HepG2 (cell line): ENCODE measurements around the gene ST7L. TPM values are rescaled to one million over a fixed set of nuclear protein-coding genes. Genes with fewer than 3 reads are reported as not detected.
A peak's percentile ranks its signal among the peaks of the same experiment; 100 is the strongest.

Experiments
- ATAC-seq: fragments of 200-7000 bp; cut with Tn5 transposase; 3 replicates; pipeline ENCODE4 v1.9.1; 2020; ENCODE audit warnings: mild to moderate bottlenecking, moderate library complexity
- BruUV-seq: library from RNA; stranded (reverse); fragments of 400-500 nt; replicated peaks from 2 replicates; lab custom pipeline; 2021; lab: Mats Ljungman, UMichigan
- CTCF ChIA-PET: fragments of 300-600 bp; formaldehyde crosslinking; extraction: SDS; loops from one replicate; lab custom pipeline; 2021; ENCODE audit warnings: low total read pairs, inconsistent platforms, low intra/inter-chr PET ratio; lab: Yijun Ruan, JAX
- POLR2A ChIA-PET: fragments of 350-600 bp; sonication (Branson Sonifier 250); formaldehyde crosslinking; loops from one replicate; lab custom pipeline; 2020; ENCODE audit warnings: antibody characterized with exemption, inconsistent platforms; lab: Yijun Ruan, JAX
- DNase-seq: peaks from one replicate; pipeline ENCODE4 v3.0.0-alpha.2; 2015; ENCODE audit warnings: low spot score
- FAIRE-seq: peaks from 3 replicates; lab custom pipeline; 2011; peaks lifted over from hg19 to GRCh38; lab: Jason Lieb, UNC
- H2AFZ ChIP-seq: one replicate; pipeline ENCODE4 v1.6.1; 2011; ENCODE audit warnings: low read length, inconsistent platforms
- H3K27ac ChIP-seq: fragments of 300-600 bp; 3 replicates; pipeline ENCODE4 v1.8.0; 2011; ENCODE audit warnings: mixed run types, mild to moderate bottlenecking, mixed read lengths, low read length, inconsistent platforms; ENCODE audit not compliant: insufficient read depth; ENCODE audit errors: extremely low read length
- H3K27me3 ChIP-seq, 2 experiments: fragments of 200-600 bp in 1 of 2; 2 replicates in 1 of 2; 3 replicates in 1 of 2; pipeline versions ENCODE4 v1.6.0 to v1.8.0; 2011; ENCODE audit warnings: low read length in 2 of 2, mild to moderate bottlenecking in 2 of 2, moderate library complexity in 2 of 2, inconsistent platforms in 1 of 2; ENCODE audit not compliant: insufficient read depth in 2 of 2, control insufficient read depth in 1 of 2
- H3K36me3 ChIP-seq, 2 experiments: fragments of 200-600 bp in 1 of 2; replicated peaks in 1 of 2; 2 replicates in 1 of 2; 3 replicates in 1 of 2; pipeline versions ENCODE4 v1.5.1 to v1.8.0; 2011; ENCODE audit warnings: low read length in 2 of 2, inconsistent platforms in 1 of 2; ENCODE audit not compliant: insufficient read depth in 2 of 2, control insufficient read depth in 1 of 2
- H3K4me1 ChIP-seq: 2 replicates; pipeline ENCODE4 v1.5.1; 2012; ENCODE audit warnings: low read length, inconsistent platforms; ENCODE audit not compliant: insufficient read depth
- H3K4me2 ChIP-seq: 2 replicates; pipeline ENCODE4 v1.6.0; 2011; ENCODE audit warnings: low read depth, low read length, inconsistent platforms
- H3K4me3 ChIP-seq, 3 experiments: fragments of 200-600 bp in 1 of 3; sonication (generic), shearing (Covaris generic) in 1 of 3; replicated peaks in 1 of 3; 2 replicates each; pipeline ENCODE4 v1.5.1; 2011 to 2016; ENCODE audit warnings: low read length in 3 of 3, inconsistent platforms in 2 of 3, low read depth in 2 of 3, mild to moderate bottlenecking in 2 of 3, control low read depth in 1 of 3, mixed read lengths in 1 of 3; ENCODE audit not compliant: insufficient read depth in 1 of 3
- H3K79me2 ChIP-seq: one replicate; pipeline ENCODE4 v1.6.1; 2011; ENCODE audit warnings: low read length, inconsistent platforms; ENCODE audit not compliant: insufficient read depth
- H3K9ac ChIP-seq: 2 replicates; pipeline ENCODE4 v1.6.0; 2011; ENCODE audit warnings: mild to moderate bottlenecking, low read depth, low read length, inconsistent platforms; ENCODE audit not compliant: insufficient read depth
- H3K9me3 ChIP-seq: 2 replicates; pipeline ENCODE4 v1.5.1; 2012; ENCODE audit warnings: mild to moderate bottlenecking, low read length
- H4K20me1 ChIP-seq: 2 replicates; pipeline ENCODE4 v1.6.0; 2011; ENCODE audit warnings: inconsistent platforms, mild to moderate bottlenecking, low read length, moderate library complexity; ENCODE audit not compliant: insufficient read depth
- ATF7 ChIP-seq, 2 experiments: fragments of 450-650 bp in 1 of 2; sonication (generic) in 1 of 2; formaldehyde crosslinking in 1 of 2; IDR thresholded peaks; 2 replicates each; pipeline versions ENCODE4 v1.4.0 to v1.6.1; 2016 to 2020; ENCODE audit warnings: antibody characterized with exemption in 1 of 2, mild to moderate bottlenecking in 1 of 2, missing genetic modification reagents in 1 of 2
- CEBPZ ChIP-seq: IDR thresholded peaks from 2 replicates; pipeline ENCODE4 v1.6.1; 2012; ENCODE audit warnings: low read length, improper control_type of control experiment
- CHD2 ChIP-seq: IDR thresholded peaks from 2 replicates; pipeline ENCODE4 v1.6.1; 2011; ENCODE audit warnings: low read depth, low read length, improper control_type of control experiment
- CREM ChIP-seq, 2 experiments: sonication (generic) in 1 of 2; formaldehyde crosslinking in 1 of 2; IDR thresholded peaks; 2 replicates each; pipeline versions ENCODE4 v1.4.0 to v1.6.1; 2016 to 2020; ENCODE audit warnings: antibody characterized with exemption in 1 of 2, mild to moderate bottlenecking in 1 of 2, missing genetic modification reagents in 1 of 2
- DPF2 ChIP-seq: sonication (generic); formaldehyde crosslinking; IDR thresholded peaks from 2 replicates; pipeline ENCODE4 v1.4.0; 2020; ENCODE audit warnings: mild to moderate bottlenecking, low read depth, missing genetic modification reagents, borderline replicate concordance
- MXI1 ChIP-seq: IDR thresholded peaks from 3 replicates; pipeline ENCODE4 v1.6.1; 2012; ENCODE audit warnings: low read depth, low read length, inconsistent platforms, borderline replicate concordance
- NFRKB ChIP-seq: fragments of 450-650 bp; IDR thresholded peaks from 2 replicates; pipeline ENCODE4 v1.6.1; 2017
- PHF21A ChIP-seq: sonication (generic); formaldehyde crosslinking; IDR thresholded peaks from 2 replicates; pipeline ENCODE4 v1.5.0; 2020; ENCODE audit warnings: mild to moderate bottlenecking, missing genetic modification reagents
- PHF5A ChIP-seq: IDR thresholded peaks from one replicate; pipeline ENCODE4 v1.6.1; 2018; ENCODE audit warnings: low read depth, missing genetic modification reagents; ENCODE audit not compliant: unreplicated experiment
- RAD21 ChIP-seq: fragments of 450-650 bp; formaldehyde crosslinking; IDR thresholded peaks from 2 replicates; pipeline ENCODE4 v1.5.0; 2020; ENCODE audit warnings: mild to moderate bottlenecking
- RCOR2 ChIP-seq: IDR thresholded peaks from 2 replicates; pipeline ENCODE4 v1.6.1; 2016; ENCODE audit warnings: missing biosample characterization, missing genetic modification reagents
- RFX5 ChIP-seq: IDR thresholded peaks from 2 replicates; pipeline ENCODE4 v1.6.1; 2011; ENCODE audit warnings: low read depth, low read length, improper control_type of control experiment
- ZKSCAN5 ChIP-seq: sonication (generic); formaldehyde crosslinking; IDR thresholded peaks from 2 replicates; pipeline ENCODE4 v1.5.1; 2020; ENCODE audit warnings: mild to moderate bottlenecking, missing genetic modification reagents
- ZNF235 ChIP-seq: sonication (generic); formaldehyde crosslinking; IDR thresholded peaks from 2 replicates; pipeline ENCODE4 v1.8.1; 2023; ENCODE audit warnings: mild to moderate bottlenecking, missing genetic modification reagents, borderline replicate concordance
- ZNF44 ChIP-seq: sonication (generic); formaldehyde crosslinking; IDR thresholded peaks from 2 replicates; pipeline ENCODE4 v1.5.1; 2020; ENCODE audit warnings: mild to moderate bottlenecking, missing genetic modification reagents
- ZNF503 ChIP-seq: sonication (generic); formaldehyde crosslinking; IDR thresholded peaks from 2 replicates; pipeline ENCODE4 v1.4.0; 2020; ENCODE audit warnings: missing genetic modification reagents
- ZNF713 ChIP-seq: sonication (generic); formaldehyde crosslinking; IDR thresholded peaks from 2 replicates; pipeline ENCODE4 v1.4.0; 2020; ENCODE audit warnings: mild to moderate bottlenecking, missing genetic modification reagents
- WGBS: methylation state at CpG from one replicate; pipeline ENCODE4 v1.1.6; 2017; ENCODE audit warnings: low lambda C conversion rate; 5-methylcytosine and 5-hydroxymethylcytosine counted together
- in situ Hi-C: cut with HindIII; loops from 2 replicates; pipeline ENCODE4 v1.10.0; 2017; ENCODE audit warnings: low pct_unique_long_range_greater_than_20kb; ENCODE audit not compliant: extremely low pct_ligation_motif_present
- intact Hi-C: fragments of 100-400 bp; cut with micrococcal nuclease; formaldehyde crosslinking; loops from one replicate; pipeline ENCODE4 v1.10.0; 2022; ENCODE audit not compliant: unreplicated experiment
- polyA plus RNA-seq, 8 experiments: library from polyadenylated mRNA; depleted of rRNA in 3 of 8; stranded (reverse) in 7 of 8; unstranded in 1 of 8; fragments of >200 nt; fragmentation: Illumina TruSeq in 4 of 8; extraction: Trizol in 4 of 8; gene quantifications; 2 replicates each; pipeline versions ENCODE4 v1.2.1 to v1.2.3, GENCODE V29; 2011 to 2016; ENCODE audit warnings: low read depth in 4 of 8, missing spikeins in 1 of 8, mixed read lengths in 1 of 8; ENCODE audit not compliant: insufficient read depth in 1 of 8
- total RNA-seq, 5 experiments: library from RNA; depleted of rRNA; stranded (reverse); fragments of >200 nt; fragmentation: Illumina TruSeq; extraction: Trizol; gene quantifications; 2 replicates each; pipeline ENCODE4 v1.2.3, GENCODE V29; 2016; ENCODE audit warnings: low read depth in 1 of 5
- TF ChIP-seq, protein P1 (sequence below): sonication (generic); formaldehyde crosslinking; IDR thresholded peaks from 2 replicates; pipeline ENCODE4 v1.4.0; 2020; ENCODE audit warnings: mild to moderate bottlenecking, missing genetic modification reagents

Gene ST7L
- total and polyA plus RNA-seq, 2 of the 13 experiments (the other 11 are each of a cell fraction or from before 2014, with no cell fraction given), result 8.6 to 19.9 TPM

GRCh38 chr1:112605633-112606327, 13.2 kb downstream of the ST7L start:
- ATAC-seq (no peak), FAIRE-seq (no peak), DNase-seq (no peak)
- intact Hi-C loops (no loop called here), in situ Hi-C loops (no loop called here)
- Histone ChIP-seq H3K79me2 (no peaks in the 10 kb centered on the region), H2AFZ (no peak overlapping the region), H3K27ac (no peak overlapping the region), H4K20me1 (no peaks in the 10 kb centered on the region), H3K9me3 (no peaks in the 10 kb centered on the region), H3K4me1 (no peaks in the 10 kb centered on the region), H3K36me3 (peaks cover 4 to 14% of the 10 kb centered on the region in 2 experiments), H3K27me3 (no peaks in the 10 kb centered on the region), H3K9ac (no peak overlapping the region), H3K4me2 (no peak overlapping the region), H3K4me3 (no peak overlapping the region)
- WGBS, result 98% methylated on average over 4 of the region's 4 CpGs
- POLR2A ChIA-PET, result no interaction called here
- TSS peak; percentile 36 for BruUV-seq
- CTCF ChIA-PET, result no interaction called here
- TF ChIP-seq RCOR2 (CRISPR knock-in tag) (no peak), CEBPZ (no peak), ATF7 (IDR thresholded peaks at IDR 0.05) (no peak), ATF7 (CRISPR knock-in tag; IDR thresholded peaks at IDR 0.05) (no peak), RAD21 (no peak), CHD2 (no peak), ZKSCAN5 (CRISPR knock-in tag) (no peak), MXI1 (no peak), ZNF503 (CRISPR knock-in tag) (no peak), RFX5 (no peak), NFRKB (no peak), CREM (IDR thresholded peaks at IDR 0.05) (no peak), CREM (CRISPR knock-in tag; IDR thresholded peaks at IDR 0.05) (no peak), ZNF713 (no peak), ZNF44 (CRISPR knock-in tag) (no peak), PHF21A (no peak), ZNF235 (CRISPR knock-in tag) (no peak), DPF2 (CRISPR knock-in tag) (no peak), PHF5A (no peak)
- TF ChIP-seq, protein P1, sequence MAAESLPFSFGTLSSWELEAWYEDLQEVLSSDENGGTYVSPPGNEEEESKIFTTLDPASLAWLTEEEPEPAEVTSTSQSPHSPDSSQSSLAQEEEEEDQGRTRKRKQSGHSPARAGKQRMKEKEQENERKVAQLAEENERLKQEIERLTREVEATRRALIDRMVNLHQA, result no peak
